Measurements from ENCODE around the gene GRK7. TPM values are rescaled to one million over a fixed set of nuclear protein-coding genes. Genes with fewer than 3 reads are reported as not detected.
"Not testable (repeated sequence)": the region's sequence is repeated elsewhere in the genome, so short reads cannot be mapped to it uniquely, and the experiment has no call there.

The GRK7 gene
- total RNA-seq, 1 donor from 2014 or later, result not detected

- DNase-seq (ENCODE audit: extremely low read depth, low read depth, low spot score), result no peak
Measured at GRCh38 chr3:141754032-141754431, 9.2 kb upstream of the GRK7 start.

GRCh38 chr3:141762552-141762951, 656 bp upstream of the GRK7 start:
- DNase-seq (ENCODE audit: extremely low read depth, low read depth, low spot score), result not testable (repeated sequence)

GRCh38 chr3:141764045-141764444, 837 bp downstream of the GRK7 start:
- DNase-seq (ENCODE audit: extremely low read depth, low read depth, low spot score), result no peak

GRCh38 chr3:141764465-141764864, 1.3 kb downstream of the GRK7 start:
- DNase-seq (ENCODE audit: extremely low read depth, low read depth, low spot score), result no peak

GRCh38 chr3:141764986-141765385, 1.8 kb downstream of the GRK7 start:
- no peak for DNase-seq (ENCODE audit: extremely low read depth, low read depth, low spot score)

GRCh38 chr3:141767066-141767465, 3.9 kb downstream of the GRK7 start:
- DNase-seq (ENCODE audit: extremely low read depth, low read depth, low spot score), result no peak

GRCh38 chr3:141769221-141769894, 6.2 kb downstream of the GRK7 start:
- no peak for DNase-seq (ENCODE audit: extremely low read depth, low read depth, low spot score)

GRCh38 chr3:141773676-141774075, 10.5 kb downstream of the GRK7 start:
- no peak for DNase-seq (ENCODE audit: extremely low read depth, low read depth, low spot score)

- DNase-seq (ENCODE audit: extremely low read depth, low read depth, low spot score), result no peak
Measured at GRCh38 chr3:141776376-141776775, 13.2 kb downstream of the GRK7 start.

GRCh38 chr3:141776885-141777284, 13.7 kb downstream of the GRK7 start:
- no peak for DNase-seq (ENCODE audit: extremely low read depth, low read depth, low spot score)

GRCh38 chr3:141777957-141778813, 15.0 kb downstream of the GRK7 start:
- no peak for DNase-seq (ENCODE audit: extremely low read depth, low read depth, low spot score)

GRCh38 chr3:141779667-141780066, 16.5 kb downstream of the GRK7 start:
- DNase-seq (ENCODE audit: extremely low read depth, low read depth, low spot score), result no peak

GRCh38 chr3:141782386-141782932, 19.3 kb downstream of the GRK7 start:
- DNase-seq (ENCODE audit: extremely low read depth, low read depth, low spot score), result peak; percentile 16

- DNase-seq (ENCODE audit: extremely low read depth, low read depth, low spot score), result no peak
Measured at GRCh38 chr3:141783632-141784031, 20.4 kb downstream of the GRK7 start.

GRCh38 chr3:141784096-141784495, 20.9 kb downstream of the GRK7 start:
- DNase-seq (ENCODE audit: extremely low read depth, low read depth, low spot score), result no peak

- no peak for DNase-seq (ENCODE audit: extremely low read depth, low read depth, low spot score)
Measured at GRCh38 chr3:141784531-141784930, 21.3 kb downstream of the GRK7 start.

- no peak for DNase-seq (ENCODE audit: extremely low read depth, low read depth, low spot score)
Measured at GRCh38 chr3:141788149-141788548, 24.9 kb downstream of the GRK7 start.

- DNase-seq (ENCODE audit: extremely low read depth, low read depth, low spot score), result not testable (repeated sequence)
Measured at GRCh38 chr3:141788750-141789149, 25.5 kb downstream of the GRK7 start.

GRCh38 chr3:141789281-141789680, 26.1 kb downstream of the GRK7 start:
- DNase-seq (ENCODE audit: extremely low read depth, low read depth, low spot score), result no peak

GRCh38 chr3:141790171-141790570, 27.0 kb downstream of the GRK7 start:
- no peak for DNase-seq (ENCODE audit: extremely low read depth, low read depth, low spot score)

- DNase-seq (ENCODE audit: extremely low read depth, low read depth, low spot score), result no peak
Measured at GRCh38 chr3:141792495-141792894, 29.3 kb downstream of the GRK7 start.
